ENCODE measurements around the gene RAB27A.
"Not testable (repeated sequence)": the region's sequence is repeated elsewhere in the genome, so short reads cannot be mapped to it uniquely, and the experiment has no call there.

The RAB27A gene

DNA sequence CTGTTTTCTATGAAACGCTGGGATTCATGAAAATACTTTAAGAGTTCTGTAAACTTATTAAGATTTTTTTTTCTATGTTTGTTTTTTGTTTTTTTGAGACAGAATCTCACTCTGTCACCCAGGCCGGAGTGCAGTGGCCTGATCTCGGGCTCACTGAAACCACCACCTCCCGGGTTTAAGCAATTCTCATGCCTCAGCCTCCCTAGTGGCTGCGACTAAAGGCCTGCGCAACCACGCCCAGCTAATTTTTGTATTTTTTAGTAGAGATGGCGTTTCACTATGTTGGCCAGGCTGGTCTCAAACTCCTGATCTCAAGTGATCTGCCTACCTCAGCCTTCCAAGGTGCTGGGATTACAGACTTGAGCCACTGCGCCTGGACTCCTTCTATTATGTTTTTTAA lies 39.7 kb downstream of the RAB27A start:
- not testable (repeated sequence) for DNase-seq

DNA sequence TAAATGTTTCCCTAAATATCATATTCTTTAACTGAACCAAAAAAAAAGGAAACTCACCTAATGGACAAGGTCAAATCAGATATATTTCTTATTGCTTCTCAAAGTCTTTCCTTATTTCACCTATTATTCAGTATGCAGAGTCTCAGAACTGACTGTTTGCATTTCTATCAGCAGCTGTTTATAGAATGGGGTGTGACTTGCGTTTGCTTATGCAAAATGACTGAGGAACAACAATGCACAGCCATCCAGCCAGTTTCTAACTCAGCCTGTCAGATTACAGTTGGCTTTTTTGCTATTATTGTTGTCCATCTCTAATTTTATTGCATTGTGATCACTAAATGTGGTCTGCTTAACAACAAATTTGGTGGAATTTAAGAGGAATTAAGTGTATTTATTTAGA lies 40.7 kb downstream of the RAB27A start:
- DNase-seq = no peak

DNA sequence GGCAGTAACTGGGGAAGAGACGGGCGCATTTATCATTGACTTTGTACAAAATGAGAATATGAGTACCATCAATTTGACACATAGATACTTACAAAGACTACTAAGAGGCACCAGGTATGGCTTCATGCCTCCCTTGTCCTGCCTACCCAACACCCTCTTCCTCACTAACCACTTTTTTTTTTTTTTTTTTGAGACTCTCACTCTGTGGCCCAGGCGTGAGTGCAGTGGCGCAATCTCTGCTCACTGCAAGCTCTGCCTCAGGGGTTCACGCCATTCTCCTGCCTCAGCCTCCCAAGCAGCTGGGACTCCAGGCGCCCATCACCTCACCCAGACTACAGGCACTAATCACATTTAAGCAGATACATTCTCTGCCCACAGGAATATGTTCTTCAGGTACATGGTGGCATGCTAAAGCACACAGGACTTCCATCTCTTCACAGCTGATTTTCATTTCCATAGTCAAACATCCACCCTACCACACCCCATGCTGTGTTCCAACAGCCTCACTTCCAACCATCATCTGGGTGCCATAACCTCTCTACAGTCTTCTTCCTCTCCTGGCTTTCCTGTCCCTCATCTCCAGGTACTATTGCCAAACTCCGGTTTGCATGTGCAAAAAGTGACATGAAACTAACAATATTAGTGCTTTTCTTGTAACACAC lies 41.7 kb downstream of the RAB27A start:
- DNase-seq = no peak

DNA sequence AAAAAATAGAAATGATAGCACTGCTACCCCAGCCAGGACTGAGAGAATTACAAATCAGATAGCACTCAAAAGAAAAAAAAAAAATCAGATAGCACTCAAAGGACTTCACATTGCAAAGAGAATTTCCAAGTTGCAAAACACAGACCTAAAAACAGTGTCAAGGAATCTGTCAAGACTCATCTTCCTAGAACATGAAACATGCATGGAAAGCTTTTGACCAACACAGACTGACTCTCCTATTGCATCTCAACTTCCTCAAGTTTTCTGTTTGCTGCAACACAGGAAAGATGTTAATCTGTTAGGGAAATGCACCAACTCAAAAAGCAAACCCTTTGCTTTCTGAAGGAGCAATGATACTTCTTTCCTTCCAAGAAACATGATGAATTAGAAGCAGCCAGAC lies 42.3 kb downstream of the RAB27A start:
- no peak for DNase-seq

DNA sequence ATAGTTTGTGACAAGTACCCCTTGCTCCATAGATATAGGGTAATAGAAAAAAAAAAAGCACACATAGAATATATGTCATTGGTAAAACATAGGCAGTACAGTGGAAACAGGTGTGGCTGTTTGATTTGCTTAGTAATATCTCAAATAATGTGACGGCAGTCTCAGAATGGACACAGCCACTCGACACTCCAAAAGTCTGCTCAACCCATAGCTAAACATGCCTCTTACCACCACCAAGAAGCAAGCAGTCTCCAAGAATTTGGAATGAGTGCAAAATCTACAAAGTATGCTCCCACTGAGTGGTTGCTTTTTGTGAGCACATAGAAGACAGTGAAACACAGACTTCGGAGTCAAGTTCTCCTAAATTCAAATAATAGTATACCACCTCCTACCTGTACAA lies 43.0 kb downstream of the RAB27A start:
- DNase-seq = no peak

DNA sequence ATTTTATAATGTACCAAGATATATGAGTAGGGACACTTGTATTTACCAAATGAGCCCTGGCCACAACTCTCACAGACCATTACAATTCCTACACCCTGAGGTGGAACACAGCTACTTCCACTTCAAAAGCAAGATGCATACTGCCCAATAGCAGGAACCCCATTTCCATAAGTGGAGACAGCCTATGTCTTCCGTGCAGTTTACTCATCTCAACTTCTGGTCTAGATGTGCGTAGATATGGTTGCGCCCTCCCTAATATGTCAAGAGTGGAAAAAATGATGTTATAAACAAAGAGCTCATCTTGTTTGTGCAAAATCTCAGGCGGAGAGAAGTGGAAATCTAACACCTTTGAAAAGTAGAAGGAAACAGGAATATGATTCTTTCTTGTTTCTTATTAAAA lies 44.6 kb downstream of the RAB27A start:
- no peak for DNase-seq

DNA sequence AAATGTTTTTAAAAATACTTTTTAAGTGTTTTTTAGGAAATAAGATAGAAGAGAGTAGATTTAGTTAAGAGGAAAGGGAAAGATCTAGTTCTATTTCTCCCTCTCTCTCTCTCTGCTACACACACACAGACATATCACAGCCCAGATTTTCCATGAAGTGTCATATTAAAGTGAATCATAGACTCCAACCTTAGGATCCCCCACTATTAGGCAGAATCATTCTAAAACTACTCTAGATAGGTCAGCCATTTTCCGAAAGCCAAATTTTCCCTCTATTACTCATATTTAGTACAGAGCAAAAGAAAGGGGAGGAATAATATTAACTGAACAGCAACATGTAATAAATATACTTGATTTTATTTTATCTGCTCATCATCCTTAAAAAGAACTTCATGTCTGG lies 47.7 kb downstream of the RAB27A start:
- no peak for DNase-seq

DNA sequence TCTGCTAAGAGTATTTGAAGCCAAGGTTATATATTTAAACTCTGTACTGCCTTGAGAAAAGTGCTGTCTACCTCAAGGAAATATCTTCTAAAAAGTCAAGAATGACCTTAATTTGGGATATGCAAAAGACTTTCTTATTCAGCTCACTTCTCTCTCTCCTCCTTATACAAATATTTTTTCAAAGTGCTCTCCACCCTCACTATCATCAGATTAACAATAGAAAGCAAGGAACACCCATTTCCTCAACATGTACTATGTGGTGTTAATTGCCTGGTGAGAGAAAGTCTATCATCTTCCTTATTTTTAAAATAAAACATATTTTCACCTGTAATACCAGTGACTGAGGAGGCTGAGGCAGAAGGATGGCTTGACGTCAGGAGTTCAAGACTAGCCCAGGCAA lies 48.4 kb downstream of the RAB27A start:
- DNase-seq = no peak

DNA sequence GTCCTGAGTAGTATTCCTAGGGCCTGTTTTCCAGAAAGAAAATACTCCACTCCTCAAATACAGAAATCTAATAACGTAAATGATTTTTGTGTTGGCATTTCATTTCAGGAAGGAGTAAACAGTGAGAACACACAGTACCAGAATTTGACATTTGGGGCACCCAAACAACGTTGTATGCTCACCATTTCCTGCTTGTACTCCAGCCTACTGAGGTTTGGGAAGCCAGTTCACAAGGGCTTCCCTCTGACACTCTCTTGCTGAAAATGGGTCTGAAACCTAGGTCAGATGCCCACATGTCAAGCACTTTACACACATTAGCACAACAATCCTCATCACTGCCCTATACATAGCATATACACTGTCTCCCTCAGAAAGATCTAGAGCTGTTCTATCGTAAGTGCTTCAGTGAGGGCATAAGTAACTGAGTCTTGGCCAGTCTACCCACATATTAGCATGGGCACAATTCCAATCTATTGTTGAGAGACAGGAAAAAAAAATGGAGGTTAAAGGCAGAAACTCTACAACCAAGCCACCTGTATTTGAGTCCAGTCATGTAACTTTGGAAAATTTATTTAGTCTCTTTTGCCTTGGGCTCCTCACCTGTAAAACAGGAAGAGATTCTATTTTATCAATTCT lies 49.4 kb downstream of the RAB27A start:
- no peak for DNase-seq

DNA sequence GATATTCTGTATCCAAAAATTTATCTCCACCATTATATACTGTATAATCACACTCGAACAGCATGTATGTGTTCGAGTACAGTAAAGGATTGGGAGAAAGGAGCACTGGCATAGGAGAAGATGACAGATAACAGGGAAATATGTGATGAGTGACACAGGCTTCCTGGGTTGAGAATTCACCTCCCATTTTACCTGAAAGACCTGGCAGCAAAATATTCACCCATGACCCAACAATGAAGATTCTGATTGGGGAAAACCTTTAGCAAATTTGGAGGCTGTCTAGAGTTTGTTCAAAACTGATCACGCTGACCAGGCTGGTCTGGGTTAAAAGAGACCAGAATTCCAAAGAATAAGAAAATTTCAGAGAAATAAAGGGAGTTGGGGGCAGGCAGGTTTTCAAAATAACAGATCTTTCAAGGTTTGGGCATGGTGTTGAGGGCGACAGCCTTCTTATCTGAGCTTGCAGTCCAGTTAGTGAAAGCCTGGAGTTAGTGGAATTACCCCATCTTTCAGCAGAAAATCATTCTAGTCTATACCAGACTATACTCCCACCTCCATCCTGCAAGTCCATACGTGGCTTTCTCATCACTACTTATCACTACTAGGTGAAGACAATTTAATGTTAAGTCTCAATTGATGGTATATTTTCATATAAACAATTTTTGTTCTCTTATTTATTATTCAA lies 50.0 kb downstream of the RAB27A start:
- no peak for DNase-seq

DNA sequence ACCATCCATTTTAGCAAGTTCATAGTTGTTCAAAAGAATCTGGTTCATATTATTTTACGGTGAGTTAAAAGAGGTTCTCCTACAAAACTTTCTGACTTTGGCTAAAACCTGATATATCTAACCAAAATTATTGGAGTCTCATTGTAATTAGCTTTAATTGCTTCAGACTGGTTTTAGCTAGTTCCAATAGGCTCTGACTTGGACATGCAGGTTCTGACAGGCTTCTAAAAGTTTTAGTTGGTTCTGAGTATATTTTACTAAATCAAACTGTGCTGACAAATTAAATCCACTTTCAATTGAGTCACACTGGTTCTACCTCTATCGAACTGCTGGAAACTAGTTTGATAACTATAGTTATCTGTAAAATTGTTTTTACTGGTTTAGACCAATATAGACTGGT lies 50.7 kb downstream of the RAB27A start:
- DNase-seq = no peak

DNA sequence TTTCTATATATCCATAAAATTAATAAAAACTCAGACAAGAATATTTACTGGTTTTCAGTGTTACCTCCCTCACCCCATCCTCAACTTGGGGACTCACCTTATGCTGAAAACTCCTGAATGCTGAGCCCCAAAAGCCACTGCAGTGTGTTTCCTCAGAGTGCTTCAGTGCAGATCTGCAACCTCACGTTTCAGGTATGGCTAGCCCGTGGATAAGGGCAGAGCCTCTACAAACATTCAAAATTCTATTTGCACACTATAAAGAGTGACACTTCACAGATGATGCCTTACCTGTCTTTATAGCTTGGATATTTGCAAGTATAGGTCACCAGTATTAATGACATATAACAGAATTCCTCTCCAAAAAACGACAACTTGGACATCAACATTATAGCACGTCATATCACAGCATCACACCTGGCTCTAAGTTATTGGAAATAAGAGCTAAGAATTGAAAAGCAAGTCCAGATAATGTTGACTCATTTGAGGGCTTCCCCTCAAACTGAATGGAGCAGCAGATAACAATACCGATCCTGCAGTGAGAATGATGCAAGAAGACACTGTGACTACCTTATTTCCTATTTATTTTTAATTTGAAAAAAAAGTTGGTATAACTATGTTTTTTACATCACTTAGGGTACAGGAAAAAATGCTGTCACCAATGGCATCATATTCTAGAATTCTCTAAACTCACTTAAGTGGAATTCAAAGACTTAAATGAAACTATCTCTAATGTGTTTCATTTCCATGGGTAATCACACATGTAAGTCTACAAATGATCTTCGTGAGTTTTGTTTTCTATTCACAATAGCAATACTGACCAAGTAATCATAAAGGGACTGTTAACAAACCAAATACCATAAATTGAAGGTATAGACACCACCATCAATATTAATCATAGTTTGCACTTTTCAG lies 52.1 kb downstream of the RAB27A start:
- DNase-seq = no peak

DNA sequence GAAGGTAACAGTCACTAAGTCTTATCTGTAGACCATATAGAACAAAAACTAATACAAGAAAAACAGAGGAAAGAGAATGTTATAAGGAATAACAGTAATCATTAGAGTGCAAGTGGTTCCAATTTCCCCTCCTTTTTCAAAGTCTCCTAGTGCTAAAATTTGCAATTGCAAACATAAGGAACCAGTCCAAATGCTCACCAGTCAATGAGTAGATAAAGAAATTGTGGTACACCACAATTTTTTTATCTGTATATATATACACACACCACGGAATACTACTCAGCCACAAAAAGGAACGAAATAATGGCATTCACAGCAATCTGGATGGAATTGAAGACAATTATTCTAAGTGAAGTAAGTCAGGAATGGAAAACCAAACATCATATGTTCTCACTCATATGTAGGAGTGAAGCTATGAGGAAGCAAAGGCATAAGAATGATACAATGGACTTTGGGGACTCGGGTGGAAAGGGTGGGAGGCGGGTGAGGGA lies 54.0 kb downstream of the RAB27A start:
- DNase-seq = no peak

DNA sequence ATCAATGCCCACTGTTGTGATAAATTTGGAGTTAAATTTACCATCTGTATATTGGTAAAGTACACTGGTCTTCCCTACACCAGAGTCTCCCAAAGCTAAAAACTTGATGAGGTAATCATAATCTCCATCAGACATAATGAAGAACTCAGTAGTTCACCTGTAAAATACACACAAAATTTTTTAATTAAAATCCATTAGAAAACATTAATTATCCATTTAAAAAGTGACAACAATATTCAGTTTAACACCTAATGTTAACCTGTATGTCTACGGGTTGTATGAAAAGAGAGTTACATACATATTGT lies 54.9 kb downstream of the RAB27A start:
- DNase-seq = no peak

DNA sequence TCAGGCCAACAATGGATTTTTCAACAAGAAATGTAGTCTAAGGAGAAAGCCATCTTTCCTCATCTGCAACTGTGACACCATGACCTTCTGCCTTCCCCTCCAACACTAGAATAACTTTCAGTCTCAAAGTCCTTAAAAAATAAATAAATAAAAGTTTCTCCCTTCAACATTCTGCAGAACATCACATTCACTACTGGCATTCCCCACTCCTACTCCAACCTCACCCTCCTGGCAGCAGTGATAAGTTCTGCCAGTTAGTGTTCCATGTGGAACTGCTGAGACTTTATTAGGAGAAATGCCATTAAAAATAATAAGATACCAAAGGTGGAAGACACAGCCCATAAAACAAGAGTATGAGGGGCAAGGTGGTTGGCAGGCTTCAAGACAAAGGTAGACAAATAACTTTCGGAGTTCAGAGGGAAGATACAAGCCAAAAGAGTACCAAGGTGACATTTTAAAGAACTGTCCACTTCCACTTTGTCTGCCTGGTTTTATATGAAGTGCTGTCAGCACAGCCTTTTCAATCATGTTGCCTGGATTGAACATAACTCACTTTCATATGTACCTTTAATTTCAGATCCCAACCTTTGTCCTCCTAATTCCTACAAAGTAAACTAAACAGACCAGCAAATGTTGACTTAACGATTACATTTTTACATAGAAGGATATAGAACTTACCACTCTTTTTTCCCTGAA lies 55.4 kb downstream of the RAB27A start:
- DNase-seq = no peak

DNA sequence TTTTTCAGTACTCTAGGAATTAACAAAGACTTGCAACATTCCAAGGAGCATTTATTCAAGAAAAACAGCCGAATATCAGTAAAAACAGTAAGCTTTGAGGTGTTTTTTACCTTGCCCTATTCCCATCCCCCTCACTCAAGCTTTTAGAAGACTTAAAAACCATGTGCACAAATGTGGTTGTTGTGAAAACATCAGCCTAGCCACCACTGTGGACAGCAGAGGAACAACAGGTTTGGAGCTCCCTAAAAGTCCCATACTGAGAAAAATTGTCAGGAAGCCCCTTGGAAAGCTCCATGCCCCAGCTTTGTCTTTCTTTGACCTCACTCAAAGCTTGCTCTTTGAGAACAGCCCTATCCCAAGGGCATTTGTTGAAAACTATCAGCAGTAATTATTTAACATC lies 58.2 kb downstream of the RAB27A start:
- DNase-seq = no peak

DNA sequence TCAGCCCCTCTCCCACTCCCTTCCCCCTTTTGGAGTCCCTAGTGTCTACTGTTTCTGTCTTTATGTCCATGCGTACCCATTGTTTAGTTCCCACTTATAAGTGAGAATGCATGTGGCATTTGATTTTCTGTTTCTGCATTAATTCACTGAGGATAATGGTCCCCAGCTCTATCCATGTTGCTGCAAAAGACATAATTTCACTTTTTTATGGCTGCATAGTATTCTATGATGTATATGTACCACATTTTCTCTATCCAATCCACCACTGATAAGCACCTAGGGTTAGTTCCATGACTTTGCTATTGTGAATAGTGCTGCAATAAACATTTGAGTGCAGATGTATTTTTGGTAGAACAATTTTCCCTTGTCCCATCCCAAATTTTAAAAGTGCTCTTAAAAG lies 58.7 kb downstream of the RAB27A start:
- DNase-seq = no peak

DNA sequence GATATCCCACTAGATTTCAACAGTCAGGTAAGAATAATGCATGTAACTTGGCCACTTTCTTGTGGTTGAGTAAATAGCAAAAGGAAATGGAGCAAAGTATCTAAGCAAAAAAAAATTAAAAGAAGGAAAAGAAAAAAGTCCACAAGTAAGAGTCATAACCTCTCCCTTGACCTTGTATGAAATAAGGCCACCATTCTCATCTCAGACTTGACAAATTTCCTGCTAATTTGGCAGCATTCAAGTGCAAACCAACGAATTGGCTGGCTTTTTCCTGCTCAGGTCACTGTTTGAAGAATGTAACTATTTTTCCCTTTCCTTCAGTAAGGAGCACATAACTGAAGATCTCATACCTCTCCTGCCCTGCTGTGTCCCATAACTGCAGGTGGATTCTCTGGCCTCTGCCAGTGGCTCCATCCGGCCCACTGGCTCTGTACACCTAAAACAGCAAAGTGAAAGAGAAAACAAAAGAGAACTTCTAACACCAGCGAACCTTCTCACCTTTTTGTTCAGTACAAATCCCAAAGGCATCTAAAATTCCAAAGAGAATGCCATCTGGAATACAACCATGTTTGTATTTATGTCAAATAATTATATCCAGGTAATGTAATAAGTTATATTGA lies 59.5 kb downstream of the RAB27A start:
- DNase-seq = no peak

DNA sequence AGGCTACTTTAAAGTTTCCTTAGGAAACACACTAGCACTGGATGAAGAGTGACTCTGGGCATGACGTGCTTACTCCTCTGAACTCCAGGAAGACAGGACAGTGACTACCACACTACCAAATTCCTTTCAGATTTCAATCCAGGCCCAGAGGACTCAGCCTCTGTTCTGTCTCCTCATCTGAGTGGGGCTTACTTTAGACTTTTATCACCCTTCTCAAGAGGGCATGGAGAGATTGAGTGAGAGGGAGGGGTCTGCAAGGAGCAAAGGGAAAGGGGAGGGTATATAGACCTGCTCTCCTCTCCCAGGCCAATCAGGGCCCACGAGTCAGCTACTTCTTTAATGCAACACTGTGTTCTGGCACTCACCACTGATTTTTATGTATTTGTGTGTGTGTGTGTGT lies 63.5 kb downstream of the RAB27A start:
- no peak for DNase-seq

DNA sequence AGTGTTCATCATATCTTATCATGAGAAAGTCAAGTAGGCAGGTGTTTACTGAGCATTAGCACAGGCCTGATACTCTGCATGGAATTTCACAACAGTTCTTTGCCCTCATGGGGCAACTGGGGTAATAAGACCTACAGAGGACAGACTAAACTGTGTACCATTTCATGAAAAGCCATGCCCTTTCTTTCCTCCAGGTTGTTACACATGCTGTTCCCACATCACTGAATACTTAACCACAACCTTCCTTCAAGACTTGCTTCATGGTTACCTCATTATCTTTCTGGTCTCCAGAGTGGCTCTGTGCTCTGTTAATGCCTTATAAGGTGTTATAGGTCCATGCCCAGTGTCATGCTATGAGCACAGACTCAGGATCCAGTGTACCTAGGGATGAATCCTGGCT lies 64.7 kb downstream of the RAB27A start:
- peak in 1 of 2 donors; percentile 20 for DNase-seq

DNA sequence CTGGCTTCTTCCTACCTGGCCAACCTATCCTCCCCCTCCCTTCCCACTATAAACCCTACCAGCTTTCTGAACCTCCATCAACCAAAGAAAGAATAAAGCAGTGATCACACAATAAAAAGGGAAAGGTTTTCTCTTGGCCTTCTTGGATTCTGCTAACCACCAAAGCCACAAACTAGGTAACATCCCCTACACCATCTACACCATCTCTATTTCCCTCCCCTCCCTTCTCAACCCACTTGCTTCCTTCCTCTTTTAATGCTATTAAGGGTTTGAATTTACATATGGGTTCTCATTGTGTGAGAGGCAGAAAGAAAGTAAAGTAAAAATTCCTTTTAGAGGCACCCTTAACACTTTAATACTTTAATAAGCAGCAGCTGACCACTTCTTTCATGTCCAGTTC lies 67.0 kb downstream of the RAB27A start:
- no peak for DNase-seq
